NCI-H460 (cell line): ENCODE measurements around the gene KIAA1549. TPM values are rescaled to one million over a fixed set of nuclear protein-coding genes. Genes with fewer than 3 reads are reported as not detected.
"Not testable (repeated sequence)": the region's sequence is repeated elsewhere in the genome, so short reads cannot be mapped to it uniquely, and the experiment has no call there.

ENCODE experiments used
- DNase-seq: peaks from one replicate; pipeline ENCODE4 v3.0.0-alpha.2; 2016; ENCODE audit warnings: low read depth; ENCODE audit errors: extremely low read depth
- total RNA-seq: library from RNA; depleted of rRNA; stranded (reverse); fragments of >200 nt; shearing (Covaris generic); gene quantifications from 2 replicates; pipeline ENCODE4 v1.2.3, GENCODE V29; 2014

KIAA1549 gene
- total RNA-seq, 1 experiment from 2014 or later, result 7.5 TPM

DNA sequence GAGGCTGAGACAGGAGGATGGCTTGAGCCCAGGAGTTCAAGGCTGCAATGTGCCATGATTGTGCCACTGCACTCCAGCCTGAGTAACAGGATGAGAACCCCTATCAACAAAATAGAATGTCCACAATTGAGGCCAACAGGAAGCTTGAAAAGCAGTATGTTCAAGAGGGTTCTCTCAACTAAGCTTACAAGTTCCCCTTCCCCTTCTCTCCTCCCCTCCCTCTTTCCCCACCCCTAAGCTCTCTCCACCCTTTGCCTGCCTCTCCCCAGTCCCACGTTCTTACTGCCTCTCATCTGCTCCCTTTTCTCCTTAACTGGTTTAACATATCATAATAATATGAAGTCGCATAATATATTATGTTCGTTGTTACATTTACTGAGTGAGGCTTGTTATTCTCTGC lies 35.4 kb downstream of the KIAA1549 start:
- no peak for DNase-seq

DNA sequence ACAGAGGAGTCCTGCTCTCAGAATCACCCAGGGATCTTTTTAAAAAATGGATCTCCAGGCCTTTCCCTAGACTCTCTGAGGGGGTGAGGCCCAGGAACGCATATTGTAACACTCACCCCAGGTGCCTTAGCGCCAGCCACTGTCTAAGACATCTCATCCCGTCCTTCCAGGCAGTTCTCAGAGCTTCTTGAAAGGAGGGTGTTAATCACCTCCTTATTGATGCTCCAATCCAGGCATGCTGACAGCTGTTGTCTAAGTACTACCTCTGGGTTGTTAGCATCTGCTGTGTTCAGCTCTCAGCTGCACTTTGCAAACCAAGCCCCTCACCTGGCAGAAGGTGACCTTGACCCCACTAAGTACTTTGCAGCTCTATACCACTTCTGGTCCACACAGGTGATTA lies 36.0 kb downstream of the KIAA1549 start:
- DNase-seq, result no peak

DNA sequence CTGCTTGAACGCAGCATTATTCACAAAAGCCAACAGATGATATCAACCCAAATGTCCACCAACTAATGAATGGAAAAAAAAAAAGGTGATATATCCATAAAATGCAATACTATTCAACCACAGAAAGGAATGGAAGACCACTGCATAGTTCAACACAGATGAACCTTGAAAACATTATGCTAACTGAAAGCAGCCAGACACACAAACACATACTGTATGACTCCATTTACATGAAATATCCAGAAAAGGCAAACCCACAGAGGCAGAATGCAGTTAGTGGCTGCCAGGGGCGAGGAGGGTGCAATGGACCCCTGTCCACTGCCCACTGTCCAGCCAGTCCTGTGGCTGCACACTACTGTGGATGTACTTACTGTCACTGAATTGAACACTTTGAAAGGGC lies 36.6 kb downstream of the KIAA1549 start:
- DNase-seq, result no peak

DNA sequence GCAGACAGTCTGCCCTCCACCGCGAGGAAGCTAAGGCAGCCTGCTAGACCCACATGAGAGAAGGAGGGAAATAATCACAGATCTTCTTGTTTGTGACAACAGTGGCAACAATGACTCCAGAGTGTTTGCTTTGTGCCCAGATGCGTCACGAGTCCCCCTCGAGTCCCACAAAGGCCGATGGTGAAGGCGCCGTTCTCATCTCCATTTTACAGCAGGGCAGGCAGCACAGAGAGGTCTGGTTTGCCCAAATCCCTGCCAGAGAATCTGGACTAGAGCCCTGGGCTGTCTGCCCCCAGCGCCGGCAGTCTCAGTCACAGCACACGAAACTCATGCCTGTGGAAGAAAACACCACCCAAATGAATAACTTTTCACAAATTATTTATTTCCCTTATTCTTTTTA lies 38.1 kb downstream of the KIAA1549 start:
- DNase-seq, result no peak

DNA sequence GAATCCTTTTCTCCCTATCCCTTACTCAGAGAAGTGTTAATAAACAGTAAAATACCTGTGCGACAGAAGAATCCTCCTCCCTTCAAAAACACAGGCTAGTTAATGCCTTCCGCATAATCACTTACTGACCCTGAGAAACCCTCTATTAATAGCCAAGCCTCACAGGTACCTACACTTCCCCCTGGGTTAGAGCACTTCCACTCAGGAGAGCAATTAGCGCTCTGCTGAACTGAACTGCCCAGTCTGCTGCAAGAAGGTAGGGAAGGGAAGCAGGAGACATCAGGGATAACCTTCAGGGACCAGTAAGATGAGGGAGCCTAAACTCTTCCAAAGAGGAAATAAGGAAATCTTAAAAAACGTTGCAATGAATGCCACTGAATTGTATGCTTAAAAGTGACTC lies 39.6 kb downstream of the KIAA1549 start:
- no peak for DNase-seq

DNA sequence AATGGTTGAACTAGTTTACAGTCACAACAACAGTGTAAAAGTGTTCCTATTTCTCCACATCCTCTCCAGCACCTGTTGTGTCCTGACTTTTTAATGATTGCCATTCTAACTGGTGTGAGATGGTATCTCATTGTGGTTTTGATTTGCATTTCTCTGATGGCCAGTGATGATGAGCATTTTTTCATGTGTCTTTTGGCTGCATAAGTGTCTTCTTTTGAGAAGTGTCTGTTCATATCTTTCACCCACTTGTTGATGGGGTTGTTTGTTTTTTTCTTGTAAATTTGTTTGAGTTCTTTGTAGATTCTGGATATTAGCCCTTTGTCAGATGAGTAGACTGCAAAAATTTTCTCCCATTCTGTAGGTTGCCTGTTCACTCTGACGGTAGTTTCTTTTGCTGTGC lies 40.6 kb downstream of the KIAA1549 start:
- not testable (repeated sequence) for DNase-seq

DNA sequence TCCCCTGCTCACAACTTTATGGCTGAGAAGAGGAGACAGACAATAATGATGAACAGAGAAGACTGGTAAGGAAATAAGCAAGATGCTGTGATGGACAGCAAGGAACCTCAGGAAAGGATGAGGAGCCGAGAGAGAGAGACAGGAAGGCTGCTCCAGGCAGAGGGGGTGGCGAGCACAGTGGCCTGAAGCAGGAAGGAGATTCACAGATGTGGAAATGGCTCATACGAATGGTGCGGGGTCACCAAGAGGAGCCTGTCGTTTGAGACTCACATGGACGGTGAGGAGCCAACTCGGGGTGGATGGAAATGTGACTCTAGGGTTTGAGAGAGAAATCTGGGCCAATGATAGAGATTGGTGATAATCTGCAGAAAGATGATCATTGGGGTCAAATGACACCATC lies 43.7 kb downstream of the KIAA1549 start:
- no peak for DNase-seq

DNA sequence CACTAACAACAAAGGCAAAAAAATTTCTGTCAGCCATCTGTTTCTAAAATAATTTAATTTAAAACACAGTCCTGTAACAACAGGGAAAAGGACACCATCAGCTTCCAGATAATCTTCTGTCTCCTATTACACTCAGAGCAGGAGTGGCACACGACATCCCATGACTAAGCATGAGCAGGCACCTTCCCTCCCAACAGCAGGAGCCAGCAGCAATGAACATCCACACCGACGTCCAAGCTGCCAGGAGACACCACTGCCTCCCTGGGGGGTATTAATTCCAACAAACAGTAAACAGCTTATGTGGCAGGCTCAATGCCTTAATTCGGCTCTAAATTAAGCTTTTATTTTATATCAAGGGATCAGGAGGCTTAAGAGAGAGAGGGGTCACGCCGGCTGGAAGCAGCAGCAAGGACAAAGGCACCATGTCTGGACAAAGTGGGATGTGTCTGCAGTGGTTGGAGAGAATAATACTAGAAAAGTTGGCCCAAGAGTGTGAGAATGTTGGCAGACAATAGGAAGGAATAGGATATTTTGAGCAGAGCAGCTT lies 45.7 kb downstream of the KIAA1549 start:
- DNase-seq, result peak; percentile 70

DNA sequence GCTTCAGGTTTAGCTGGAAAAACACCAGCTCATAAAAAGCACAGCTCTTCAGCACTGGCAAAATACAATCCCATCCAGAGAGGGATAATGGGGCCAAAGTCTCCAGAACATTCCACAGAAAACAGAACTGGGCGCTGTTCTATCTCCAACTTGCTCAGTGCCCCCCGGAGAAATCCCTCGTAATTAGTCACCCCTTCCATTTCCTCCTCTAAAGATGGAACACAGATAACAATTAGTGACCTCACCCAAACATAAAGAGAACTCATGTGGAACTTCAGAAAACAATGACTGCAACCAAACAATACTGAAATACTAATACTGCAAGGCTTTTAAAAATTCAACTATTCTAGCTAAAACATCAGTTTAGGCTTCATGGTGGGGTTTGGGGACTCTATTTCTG lies 46.3 kb downstream of the KIAA1549 start:
- no peak for DNase-seq

DNA sequence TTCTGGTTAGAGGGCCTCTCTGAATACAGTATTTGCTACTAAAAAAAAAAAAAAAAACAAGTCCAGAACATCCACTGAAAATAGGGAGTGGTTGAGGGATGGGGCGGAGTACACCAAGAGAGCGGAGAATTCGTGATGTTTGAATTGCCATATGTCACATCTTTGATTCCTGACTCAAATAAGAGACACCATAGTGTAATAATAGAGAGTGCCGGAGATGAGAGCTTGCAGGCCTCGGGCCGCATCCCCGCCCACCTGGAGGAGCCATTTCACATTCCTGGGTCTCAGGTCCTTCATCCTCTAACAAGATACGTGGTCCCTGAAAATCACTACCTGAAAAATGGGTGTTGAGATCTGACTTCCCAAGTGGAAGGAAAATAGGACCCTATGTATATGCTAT lies 46.8 kb downstream of the KIAA1549 start:
- no peak for DNase-seq

DNA sequence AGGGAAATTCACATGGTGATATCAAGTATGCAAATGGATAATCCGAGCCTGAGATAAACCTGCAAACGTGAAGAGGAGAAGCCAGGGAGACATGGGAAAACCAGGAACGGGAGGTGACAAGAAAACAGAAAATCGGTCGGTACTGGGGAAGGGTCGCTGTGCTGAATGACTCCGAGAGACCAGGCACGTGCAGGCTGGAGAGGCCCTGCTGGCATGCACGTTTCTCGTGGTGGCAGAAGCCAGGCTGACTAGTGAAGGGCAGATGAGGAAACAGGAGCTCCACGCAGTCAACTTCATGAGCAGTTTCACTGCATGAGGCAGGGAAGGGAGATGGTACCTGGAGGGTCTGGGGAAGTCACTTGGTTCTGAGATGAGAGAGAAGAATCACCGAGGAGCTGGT lies 48.3 kb downstream of the KIAA1549 start:
- DNase-seq, result no peak

DNA sequence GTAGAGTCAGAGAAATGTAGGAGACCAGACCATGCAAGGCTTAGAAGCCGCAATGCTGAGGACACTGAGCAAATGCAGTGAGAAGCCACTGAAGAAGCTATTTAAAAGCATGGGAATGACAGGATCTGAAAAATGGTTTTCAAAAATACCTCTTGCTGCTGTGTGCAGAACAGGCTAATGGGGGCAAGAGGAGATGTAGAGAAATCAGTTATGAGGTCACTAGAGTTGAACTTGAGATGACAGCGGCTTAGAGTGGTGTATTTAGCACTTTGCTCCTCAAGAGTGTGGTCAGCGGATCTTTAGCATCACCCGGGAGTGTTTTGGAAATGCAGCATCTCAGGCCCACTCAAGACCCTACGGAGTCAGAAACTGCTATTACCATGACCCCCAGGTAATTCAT lies 48.8 kb downstream of the KIAA1549 start:
- DNase-seq, result no peak

DNA sequence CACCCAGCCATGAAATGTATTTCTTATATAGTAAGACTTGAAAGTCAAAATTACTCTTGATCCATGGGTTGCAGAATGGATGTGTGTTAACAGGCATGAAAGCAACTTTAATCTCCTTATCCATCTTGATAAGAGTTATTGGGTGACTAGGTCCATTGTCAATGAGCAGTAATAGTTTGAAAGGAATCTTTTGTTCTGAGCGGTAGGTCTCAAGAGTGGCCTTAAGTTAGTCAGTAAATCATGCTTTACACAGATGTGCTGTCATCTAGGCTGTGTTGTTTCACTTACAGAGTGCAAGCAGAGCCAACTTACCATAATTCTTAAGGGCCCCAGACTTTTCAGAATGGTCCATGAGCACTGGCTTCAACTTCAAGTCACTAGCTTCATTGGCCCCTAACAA lies 51.2 kb downstream of the KIAA1549 start:
- DNase-seq, result no peak

DNA sequence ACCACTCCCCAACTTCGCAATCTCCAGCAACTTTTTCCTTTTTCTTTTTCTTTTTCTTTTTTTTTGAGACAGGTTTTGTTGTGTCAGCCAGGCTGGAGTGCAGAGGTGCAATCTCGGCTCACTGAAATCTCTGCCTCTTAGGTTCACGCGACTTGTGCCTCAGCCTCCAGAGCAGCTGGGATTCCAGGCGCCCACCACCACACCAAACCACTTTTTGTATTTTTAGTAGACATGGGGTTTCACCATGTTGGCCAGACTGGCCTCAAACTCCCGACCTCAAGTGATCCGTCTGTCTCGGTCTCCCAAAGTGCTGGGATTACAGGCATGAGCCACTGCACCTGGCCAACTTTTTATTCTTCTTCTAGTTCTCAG lies 55.0 kb downstream of the KIAA1549 start:
- no peak for DNase-seq

DNA sequence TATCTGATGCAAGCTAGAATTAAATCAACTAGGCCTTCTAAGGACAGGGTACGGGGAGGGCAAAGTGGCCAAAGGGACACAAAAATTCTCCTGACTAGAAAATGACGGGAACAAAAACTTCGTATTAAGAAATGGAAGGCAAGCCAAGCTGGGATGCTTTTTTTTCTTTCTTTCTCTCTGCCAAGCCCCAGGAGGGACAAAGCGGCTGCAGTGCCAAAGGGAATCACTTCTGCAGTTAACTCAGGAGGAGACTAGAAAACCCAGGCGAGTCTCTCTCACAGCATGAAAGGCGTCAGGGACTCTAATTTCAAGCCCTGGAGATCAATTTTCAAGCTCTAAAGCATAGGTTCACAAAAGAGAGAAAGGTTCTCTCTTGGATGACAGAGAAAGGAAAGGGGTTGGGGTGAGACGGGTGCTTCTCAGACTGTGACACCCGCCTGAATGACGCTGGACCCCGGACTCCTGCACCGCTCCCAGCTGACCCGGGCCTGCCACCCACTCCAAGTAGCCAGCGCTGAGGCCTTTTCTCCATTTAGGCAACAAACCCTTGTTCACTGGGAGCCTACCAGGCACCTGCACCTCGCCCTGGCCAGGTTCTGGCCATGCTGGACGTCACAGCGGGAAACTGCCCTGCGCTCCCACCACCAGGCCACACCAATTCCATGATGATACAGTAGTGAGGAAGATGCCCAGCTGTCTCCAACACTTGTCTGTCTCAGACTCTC lies 56.5 kb downstream of the KIAA1549 start:
- DNase-seq, result no peak

DNA sequence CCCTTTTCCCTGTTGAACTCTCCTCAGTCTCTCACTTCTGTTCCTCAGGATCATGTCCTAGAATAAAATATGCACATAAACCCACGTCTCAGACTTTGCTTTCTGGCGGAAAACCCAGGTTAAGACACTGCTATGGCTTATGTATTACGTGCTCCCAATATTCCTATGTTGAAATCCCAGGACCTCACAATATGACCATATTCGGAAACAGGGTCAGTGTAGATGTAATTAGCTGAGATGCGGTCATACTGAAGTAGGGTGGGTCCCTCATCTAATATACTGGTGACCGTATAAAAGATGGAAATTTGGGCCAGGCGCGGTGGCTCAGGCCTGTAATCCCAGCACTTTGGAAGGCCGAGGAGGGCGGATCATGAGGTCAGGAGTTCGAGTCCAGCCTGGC lies 59.9 kb downstream of the KIAA1549 start:
- DNase-seq, result no peak

DNA sequence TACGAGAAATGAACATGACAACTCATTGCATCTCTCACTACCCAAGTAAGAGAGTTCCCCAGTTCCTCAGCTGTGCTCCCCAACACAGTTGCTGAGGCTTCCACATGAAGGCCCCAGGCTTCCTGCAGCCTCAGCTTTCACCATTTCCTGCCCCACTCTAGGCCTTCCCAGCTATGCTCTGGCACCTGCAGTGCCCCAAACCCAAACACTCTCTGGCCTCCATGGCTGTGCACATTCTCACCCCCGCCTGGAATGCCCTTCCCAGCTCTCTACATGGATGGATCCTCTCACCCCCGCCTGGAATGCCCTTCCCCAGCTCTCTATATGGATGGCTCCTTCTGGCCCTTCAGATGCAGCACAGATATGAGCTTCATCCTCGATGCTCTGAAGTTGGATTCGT lies 61.3 kb downstream of the KIAA1549 start:
- DNase-seq, result no peak

DNA sequence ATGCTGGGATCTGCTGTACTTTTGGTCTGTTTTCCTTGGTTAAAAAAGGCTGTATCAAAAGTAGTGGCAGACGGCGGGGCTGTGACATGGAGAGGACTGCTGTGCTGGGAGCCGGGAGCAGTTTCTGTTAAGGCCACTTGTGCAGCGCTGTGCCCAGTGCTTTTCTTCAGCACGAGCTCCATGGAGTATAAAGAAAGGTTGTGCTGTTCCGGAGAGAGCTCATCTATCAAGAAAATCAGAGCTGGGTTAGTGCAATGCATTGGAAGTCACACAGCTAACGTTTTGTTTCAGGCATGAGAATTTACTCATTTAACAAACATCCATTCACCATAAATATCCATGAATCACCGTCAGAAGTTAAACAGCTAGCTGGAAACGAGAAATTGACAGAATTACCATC lies 62.0 kb downstream of the KIAA1549 start:
- DNase-seq, result no peak

DNA sequence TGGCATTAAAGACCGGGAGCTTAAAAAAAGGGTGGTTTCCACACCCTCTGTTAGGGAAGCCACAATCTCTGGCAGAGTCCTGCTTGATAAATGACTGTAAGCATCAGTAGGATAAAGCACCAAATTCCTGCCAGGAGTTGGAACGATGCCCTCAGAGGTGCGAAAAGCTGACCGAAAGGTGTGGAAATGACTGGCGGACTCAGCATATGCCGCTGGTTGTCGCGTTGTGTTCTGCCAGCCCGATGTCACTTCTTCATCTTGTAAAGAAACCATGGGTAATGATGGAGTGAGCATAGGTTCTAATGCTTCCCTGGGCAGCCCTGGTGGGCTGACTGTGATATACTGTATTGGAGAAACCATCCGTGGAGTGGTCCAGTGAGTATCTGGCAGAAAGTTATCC lies 62.4 kb downstream of the KIAA1549 start:
- no peak for DNase-seq

DNA sequence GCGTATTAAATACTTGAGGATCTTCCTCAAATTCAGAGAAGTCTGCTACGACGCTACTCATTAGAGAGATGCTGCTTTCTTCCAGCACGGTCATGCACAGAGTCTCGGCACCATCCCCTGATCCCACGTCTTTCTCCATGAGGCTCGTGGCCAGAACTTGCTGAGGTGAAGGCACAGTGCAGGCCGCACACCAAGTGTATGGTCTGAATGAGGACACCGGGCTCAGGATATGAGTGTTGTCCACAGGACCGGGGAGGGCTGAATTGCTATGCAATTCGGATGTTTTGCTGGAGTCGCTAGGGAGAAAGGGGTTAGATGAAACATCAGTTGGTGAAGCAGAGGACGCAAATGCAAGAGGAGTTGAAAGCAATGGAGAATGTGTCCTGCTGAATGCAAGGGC lies 63.0 kb downstream of the KIAA1549 start:
- no peak for DNase-seq

DNA sequence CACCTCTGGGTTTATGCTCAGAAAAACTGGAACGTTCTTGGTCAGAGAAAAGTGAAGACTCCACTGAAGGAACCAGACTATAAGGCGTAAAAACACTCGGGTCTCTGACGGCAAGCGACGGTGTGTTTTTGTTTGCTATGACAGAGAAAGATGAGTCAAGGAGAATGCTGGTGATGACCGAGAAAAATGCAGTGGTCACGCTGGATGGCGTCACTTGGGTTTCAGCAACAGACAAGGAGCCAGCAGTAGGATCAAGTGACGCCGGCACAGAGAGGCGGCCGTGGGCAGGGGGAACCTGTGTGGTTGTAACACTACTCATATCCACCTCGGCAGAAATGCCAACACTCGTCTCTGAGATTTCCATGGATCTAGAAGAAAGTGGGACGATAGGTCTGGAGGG lies 63.4 kb downstream of the KIAA1549 start:
- no peak for DNase-seq

DNA sequence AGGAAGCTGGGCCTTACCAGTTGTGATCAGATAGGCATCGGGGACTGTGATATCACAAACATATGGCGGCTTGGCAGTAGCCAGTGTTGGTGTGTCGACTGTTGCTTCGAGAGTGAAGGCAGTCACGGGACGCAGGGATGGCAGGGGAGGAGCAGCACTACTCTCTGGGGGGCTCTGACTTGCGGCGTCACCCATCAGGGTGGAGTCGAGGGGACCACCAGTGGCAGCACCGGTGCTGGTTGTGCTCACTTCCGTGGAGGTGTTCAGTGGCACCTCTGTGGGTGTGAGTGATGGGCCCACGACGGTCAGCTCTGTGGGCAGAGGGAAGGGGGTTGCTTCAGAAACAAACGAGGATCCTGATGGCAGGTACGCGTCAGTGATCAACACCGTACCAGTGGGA lies 64.5 kb downstream of the KIAA1549 start:
- no peak for DNase-seq

DNA sequence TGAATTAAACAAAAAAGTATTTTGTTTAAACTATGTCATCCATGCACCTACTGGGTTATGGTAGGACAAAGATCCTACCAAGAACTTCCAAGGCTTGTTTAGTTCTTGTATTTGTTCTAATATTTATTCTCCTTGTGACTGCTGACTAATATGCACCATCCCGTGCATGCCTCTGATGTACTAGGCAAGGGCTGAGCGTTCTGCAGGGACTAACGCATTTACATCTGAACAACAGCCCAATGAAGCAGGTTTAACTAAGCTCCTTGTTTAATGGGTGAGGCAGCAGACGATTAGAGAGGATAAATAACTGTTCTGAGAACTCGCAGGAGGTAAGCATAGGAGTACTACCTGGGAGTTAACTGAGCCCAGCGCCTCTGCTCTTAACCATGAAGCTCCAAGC lies 64.9 kb downstream of the KIAA1549 start:
- no peak for DNase-seq
